ENCODE data around the gene TUBB8B.
"Not testable (repeated sequence)": the region's sequence is repeated elsewhere in the genome, so short reads cannot be mapped to it uniquely, and the experiment has no call there.

The TUBB8B gene

GRCh38 chr18:75525-76160 lies 26.2 kb upstream of the TUBB8B start:
- not testable (repeated sequence) for H3K9me3 Mint-ChIP-seq; H3K4me1 Mint-ChIP-seq (ENCODE audit: low read depth in 2 of 2); H3K36me3 Mint-ChIP-seq (ENCODE audit: insufficient read depth); H3K27me3 Mint-ChIP-seq; H3K4me3 Mint-ChIP-seq; H3K27ac Mint-ChIP-seq; ATAC-seq (replicated peaks); DNase-seq

- H3K9me3 Mint-ChIP-seq; H3K4me1 Mint-ChIP-seq (ENCODE audit: low read depth in 2 of 2); DNase-seq; H3K27me3 Mint-ChIP-seq; ATAC-seq (replicated peaks); H3K27ac Mint-ChIP-seq; H3K4me3 Mint-ChIP-seq; H3K36me3 Mint-ChIP-seq (ENCODE audit: insufficient read depth): not testable (repeated sequence)
Observed at GRCh38 chr18:73181-73777, 23.9 kb upstream of the TUBB8B start.

DNA sequence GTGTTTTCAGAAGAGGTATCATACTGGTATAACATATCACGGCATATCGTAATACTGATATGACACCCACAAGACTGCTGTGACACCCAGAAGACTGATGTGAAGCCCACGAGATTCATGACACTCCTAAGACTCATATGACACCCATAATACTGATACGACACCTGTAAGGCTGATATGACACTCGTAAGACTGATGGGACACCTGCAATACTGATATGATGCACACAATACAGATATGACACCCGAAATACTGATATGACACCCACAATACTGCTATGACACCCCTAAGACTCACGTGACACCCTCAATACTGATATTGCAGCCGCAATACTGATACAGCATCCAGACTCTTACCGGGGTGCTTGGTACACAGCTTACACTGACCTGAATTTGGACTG lies 18.3 kb upstream of the TUBB8B start:
- not testable (repeated sequence) for ATAC-seq (replicated peaks); H3K4me1 Mint-ChIP-seq (ENCODE audit: low read depth in 2 of 2); H3K4me3 Mint-ChIP-seq; H3K9me3 Mint-ChIP-seq; H3K27ac Mint-ChIP-seq; H3K36me3 Mint-ChIP-seq (ENCODE audit: insufficient read depth); DNase-seq
- peaks cover 15 to 48% of the 10 kb centered on the region in 2 donors for H3K27me3 Mint-ChIP-seq

DNA sequence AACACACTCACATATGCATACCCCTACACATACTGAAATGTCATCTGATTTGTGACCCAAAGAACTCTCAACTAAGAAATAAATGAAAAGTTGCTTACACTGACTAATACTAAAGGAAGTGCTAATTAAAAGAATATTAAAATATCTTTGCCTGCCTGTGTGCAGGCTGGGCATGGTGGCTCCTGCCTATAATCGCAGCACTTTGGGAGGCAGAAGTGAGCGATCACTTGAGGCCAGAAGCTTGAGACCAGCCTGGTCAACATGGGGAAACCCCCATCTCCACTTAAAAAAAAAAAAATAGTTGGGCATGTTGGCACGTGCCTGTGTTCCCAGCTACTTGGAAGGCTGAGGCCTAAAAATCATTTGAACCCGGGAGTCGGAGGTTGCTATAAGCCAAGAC lies 14.9 kb upstream of the TUBB8B start:
- not testable (repeated sequence) for ATAC-seq (replicated peaks); H3K4me1 Mint-ChIP-seq (ENCODE audit: low read depth in 2 of 2); DNase-seq; H3K27ac Mint-ChIP-seq; H3K9me3 Mint-ChIP-seq; H3K4me3 Mint-ChIP-seq; H3K36me3 Mint-ChIP-seq (ENCODE audit: insufficient read depth)
- H3K27me3 Mint-ChIP-seq = peaks cover 15 to 73% of the 10 kb centered on the region in 2 donors

DNA sequence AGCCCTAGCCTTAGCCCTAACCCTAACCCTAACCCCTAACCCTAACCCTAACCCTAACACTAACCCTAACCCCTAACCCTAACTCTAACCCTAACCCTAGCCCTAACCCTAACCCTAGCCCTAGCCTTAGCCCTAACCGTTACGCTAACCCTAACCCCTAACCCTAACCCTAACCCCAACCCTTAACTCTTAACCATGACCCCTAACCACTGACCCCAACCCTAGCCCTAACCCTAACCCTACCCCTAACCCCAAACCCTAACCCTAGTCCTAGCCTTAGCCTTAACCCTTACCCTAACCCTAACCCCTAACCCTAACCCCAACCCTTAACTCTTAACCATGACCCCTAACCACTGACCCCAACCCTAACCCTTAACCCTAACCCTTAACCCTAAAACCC lies 14.2 kb upstream of the TUBB8B start:
- not testable (repeated sequence) for DNase-seq; H3K4me3 Mint-ChIP-seq; H3K36me3 Mint-ChIP-seq (ENCODE audit: insufficient read depth); H3K4me1 Mint-ChIP-seq (ENCODE audit: low read depth in 2 of 2); H3K9me3 Mint-ChIP-seq; ATAC-seq (replicated peaks); H3K27ac Mint-ChIP-seq
- peaks cover 10 to 67% of the 10 kb centered on the region in 2 donors for H3K27me3 Mint-ChIP-seq

DNA sequence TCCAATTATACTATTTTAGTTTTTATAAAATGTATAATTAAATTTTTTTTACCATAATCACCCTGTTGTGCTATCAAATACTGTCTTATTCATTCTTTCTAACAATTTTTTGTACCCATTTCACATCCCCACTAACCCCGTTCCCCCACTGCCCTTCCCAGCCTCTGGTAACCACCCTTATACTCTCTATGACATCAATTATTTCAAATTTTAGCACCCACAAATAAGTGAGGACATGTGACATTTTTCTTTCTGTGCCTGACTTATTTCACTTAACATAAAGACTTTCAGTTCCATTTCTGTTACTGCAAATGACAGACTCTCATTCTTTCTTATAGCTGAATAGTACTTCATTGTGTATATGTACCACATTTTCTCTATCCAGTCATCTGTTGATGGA lies 5.0 kb upstream of the TUBB8B start:
- ATAC-seq (replicated peaks); H3K4me1 Mint-ChIP-seq (ENCODE audit: low read depth in 2 of 2); H3K36me3 Mint-ChIP-seq (ENCODE audit: insufficient read depth); H3K27ac Mint-ChIP-seq; H3K4me3 Mint-ChIP-seq; H3K9me3 Mint-ChIP-seq; DNase-seq: not testable (repeated sequence)
- H3K27me3 Mint-ChIP-seq = peaks cover 0 to 21% of the 10 kb centered on the region in 2 donors

GRCh38 chr18:48696-49095 lies 719 bp downstream of the TUBB8B start:
- not testable (repeated sequence) for H3K4me1 Mint-ChIP-seq (ENCODE audit: low read depth in 2 of 2)

GRCh38 chr18:13177-13576 lies 36.2 kb downstream of the TUBB8B start:
- H3K4me1 Mint-ChIP-seq (ENCODE audit: low read depth in 2 of 2); H3K9me3 Mint-ChIP-seq; ATAC-seq (replicated peaks); H3K27ac Mint-ChIP-seq; H3K27me3 Mint-ChIP-seq; DNase-seq; H3K4me3 Mint-ChIP-seq; H3K36me3 Mint-ChIP-seq (ENCODE audit: insufficient read depth): not testable (repeated sequence)

More at GRCh38 chr18:48696-49095, 719 bp downstream of the TUBB8B start:
- not testable (repeated sequence) for H3K9me3 Mint-ChIP-seq; H3K4me3 Mint-ChIP-seq; H3K27me3 Mint-ChIP-seq; H3K27ac Mint-ChIP-seq; ATAC-seq (replicated peaks); H3K36me3 Mint-ChIP-seq (ENCODE audit: insufficient read depth); DNase-seq

DNA sequence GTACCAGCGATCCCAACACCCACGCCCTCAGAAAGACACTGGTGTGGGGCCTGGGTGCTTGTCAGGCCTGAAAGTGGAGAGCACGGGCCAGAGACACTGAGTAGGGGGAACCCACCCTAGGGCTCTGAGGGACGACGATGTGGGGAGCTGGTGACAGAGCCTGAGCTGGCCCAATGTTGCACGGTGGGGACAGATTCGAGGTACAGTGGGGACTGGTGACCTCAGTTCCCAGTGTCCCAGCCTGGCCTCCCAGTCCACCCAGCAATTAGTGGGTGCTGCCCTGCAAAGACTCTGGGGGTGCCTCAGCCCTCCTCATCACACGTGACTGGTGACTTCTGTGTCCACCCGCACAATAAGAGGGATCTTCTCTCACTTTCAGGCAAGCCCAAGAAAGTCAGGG lies 36.6 kb downstream of the TUBB8B start:
- not testable (repeated sequence) for H3K9me3 Mint-ChIP-seq; H3K4me1 Mint-ChIP-seq (ENCODE audit: low read depth in 2 of 2); DNase-seq; ATAC-seq (replicated peaks); H3K27ac Mint-ChIP-seq; H3K4me3 Mint-ChIP-seq; H3K27me3 Mint-ChIP-seq; H3K36me3 Mint-ChIP-seq (ENCODE audit: insufficient read depth)

DNA sequence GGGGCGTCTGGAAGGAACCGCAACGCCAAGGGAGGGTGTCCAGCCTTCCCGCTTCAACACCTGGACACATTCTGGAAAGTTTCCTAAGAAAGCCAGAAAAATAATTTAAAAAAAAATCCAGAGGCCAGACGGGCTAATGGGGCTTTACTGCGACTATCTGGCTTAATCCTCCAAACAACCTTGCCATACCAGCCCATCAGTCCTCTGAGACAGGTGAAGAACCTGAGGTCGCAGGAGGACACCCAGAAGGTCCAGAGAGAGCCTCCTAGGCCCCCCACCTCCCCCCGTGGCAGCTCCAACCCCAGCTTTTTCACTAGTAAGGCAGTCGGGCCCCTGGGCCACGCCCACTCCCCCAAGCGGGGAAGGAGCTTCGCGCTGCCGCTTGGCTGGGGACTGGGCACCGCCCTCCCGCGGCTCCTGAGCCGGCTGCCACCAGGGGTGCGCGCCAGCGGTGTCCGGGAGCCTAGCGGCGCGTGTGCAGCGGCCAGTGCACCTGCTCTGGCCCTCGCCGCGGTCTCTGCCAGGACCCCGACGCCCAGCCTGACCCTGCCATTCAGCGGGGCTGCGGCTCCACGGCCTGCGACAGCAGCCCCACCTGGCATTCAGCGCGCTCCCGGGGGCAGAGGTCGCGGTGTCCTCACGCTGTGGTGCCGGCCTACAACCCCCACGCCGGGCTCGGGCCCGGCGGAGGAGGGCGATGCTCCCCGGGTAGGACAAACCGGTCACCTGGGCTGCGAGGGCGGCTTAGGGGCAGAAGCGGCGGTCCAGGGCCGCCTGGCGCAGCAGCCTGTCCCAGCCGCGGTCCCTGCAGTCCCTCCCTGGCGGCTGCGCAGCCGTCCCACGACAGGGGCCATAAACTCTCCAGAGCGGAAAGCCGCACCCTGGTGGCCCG lies 37.8 kb downstream of the TUBB8B start:
- H3K4me3 Mint-ChIP-seq; H3K27me3 Mint-ChIP-seq; H3K27ac Mint-ChIP-seq; H3K4me1 Mint-ChIP-seq (ENCODE audit: low read depth in 2 of 2); DNase-seq; ATAC-seq (replicated peaks); H3K36me3 Mint-ChIP-seq (ENCODE audit: insufficient read depth); H3K9me3 Mint-ChIP-seq: not testable (repeated sequence)

- ATAC-seq (replicated peaks) = not testable (repeated sequence)
Observed at GRCh38 chr18:10624-11184, 38.7 kb downstream of the TUBB8B start.

GRCh38 chr18:9937-10336 lies 39.5 kb downstream of the TUBB8B start:
- H3K9me3 Mint-ChIP-seq; H3K27ac Mint-ChIP-seq; H3K36me3 Mint-ChIP-seq (ENCODE audit: insufficient read depth); H3K4me1 Mint-ChIP-seq (ENCODE audit: low read depth in 2 of 2); H3K4me3 Mint-ChIP-seq; H3K27me3 Mint-ChIP-seq; ATAC-seq (replicated peaks); DNase-seq: not testable (repeated sequence)

More at GRCh38 chr18:10624-11184, 38.7 kb downstream of the TUBB8B start:
- H3K36me3 Mint-ChIP-seq (ENCODE audit: insufficient read depth); H3K27ac Mint-ChIP-seq; H3K27me3 Mint-ChIP-seq; H3K4me1 Mint-ChIP-seq (ENCODE audit: low read depth in 2 of 2); DNase-seq; H3K9me3 Mint-ChIP-seq; H3K4me3 Mint-ChIP-seq: not testable (repeated sequence)

Data from effector memory CD8-positive, alpha-beta T cell (primary cell).